ENCODE data around the gene PRKACB. TPM values are rescaled to one million over a fixed set of nuclear protein-coding genes. Genes with fewer than 3 reads are reported as not detected.

The PRKACB gene
- total RNA-seq, 1 donor from 2014 or later, result 35.4 TPM

- no peak for DNase-seq (ENCODE audit: extremely low spot score, unreplicated experiment)
- Mint-ChIP-seq H3K27ac (ENCODE audit: unreplicated experiment) (no peak overlapping the region), H3K9me3 (ENCODE audit: unreplicated experiment) (no peaks in the 10 kb centered on the region), H3K4me3 (ENCODE audit: unreplicated experiment) (no peak overlapping the region), H3K4me1 (ENCODE audit: unreplicated experiment) (no peaks in the 10 kb centered on the region), H3K36me3 (ENCODE audit: unreplicated experiment) (no peaks in the 10 kb centered on the region), H3K27me3 (ENCODE audit: unreplicated experiment) (no peaks in the 10 kb centered on the region)
- no peak for TF ChIP-seq CTCF (IDR thresholded peaks at IDR 0.05)
Observed at GRCh38 chr1:84260852-84261518, 116.9 kb downstream of the PRKACB start.

GRCh38 chr1:84264961-84265360 lies 120.9 kb downstream of the PRKACB start:
- Mint-ChIP-seq H3K4me3 (ENCODE audit: unreplicated experiment) (no peak overlapping the region), H3K27ac (ENCODE audit: unreplicated experiment) (no peak overlapping the region), H3K4me1 (ENCODE audit: unreplicated experiment) (peaks cover 2% of the 10 kb centered on the region), H3K27me3 (ENCODE audit: unreplicated experiment) (no peaks in the 10 kb centered on the region), H3K9me3 (ENCODE audit: unreplicated experiment) (no peaks in the 10 kb centered on the region), H3K36me3 (ENCODE audit: unreplicated experiment) (no peaks in the 10 kb centered on the region)
- DNase-seq (ENCODE audit: extremely low spot score, unreplicated experiment), result no peak
- no peak for TF ChIP-seq CTCF (IDR thresholded peaks at IDR 0.05)

GRCh38 chr1:84265867-84266266 lies 121.8 kb downstream of the PRKACB start:
- no peak for TF ChIP-seq CTCF (IDR thresholded peaks at IDR 0.05)
- Mint-ChIP-seq H3K4me1 (ENCODE audit: unreplicated experiment) (peaks cover 2% of the 10 kb centered on the region), H3K9me3 (ENCODE audit: unreplicated experiment) (no peaks in the 10 kb centered on the region), H3K27me3 (ENCODE audit: unreplicated experiment) (no peaks in the 10 kb centered on the region), H3K27ac (ENCODE audit: unreplicated experiment) (no peak overlapping the region), H3K4me3 (ENCODE audit: unreplicated experiment) (no peak overlapping the region), H3K36me3 (ENCODE audit: unreplicated experiment) (no peaks in the 10 kb centered on the region)
- no peak for DNase-seq (ENCODE audit: extremely low spot score, unreplicated experiment)

GRCh38 chr1:84266748-84267147 lies 122.7 kb downstream of the PRKACB start:
- no peak overlapping the region for H3K4me3 Mint-ChIP-seq (ENCODE audit: unreplicated experiment)

GRCh38 chr1:84267476-84267875 lies 123.4 kb downstream of the PRKACB start:
- Mint-ChIP-seq H3K9me3 (ENCODE audit: unreplicated experiment) (no peaks in the 10 kb centered on the region), H3K27me3 (ENCODE audit: unreplicated experiment) (no peaks in the 10 kb centered on the region), H3K27ac (ENCODE audit: unreplicated experiment) (no peak overlapping the region), H3K36me3 (ENCODE audit: unreplicated experiment) (no peaks in the 10 kb centered on the region), H3K4me1 (ENCODE audit: unreplicated experiment) (peaks cover 10% of the 10 kb centered on the region), H3K4me3 (ENCODE audit: unreplicated experiment) (no peak overlapping the region)
- TF ChIP-seq CTCF (IDR thresholded peaks at IDR 0.05), result no peak
- DNase-seq (ENCODE audit: extremely low spot score, unreplicated experiment), result no peak

More at GRCh38 chr1:84266748-84267147, 122.7 kb downstream of the PRKACB start:
- no peaks in the 10 kb centered on the region for H3K27me3 Mint-ChIP-seq (ENCODE audit: unreplicated experiment)
- H3K27ac Mint-ChIP-seq (ENCODE audit: unreplicated experiment), result no peak overlapping the region
- H3K4me1 Mint-ChIP-seq (ENCODE audit: unreplicated experiment), result peaks cover 10% of the 10 kb centered on the region
- H3K36me3 Mint-ChIP-seq (ENCODE audit: unreplicated experiment), result no peaks in the 10 kb centered on the region
- TF ChIP-seq CTCF (IDR thresholded peaks at IDR 0.05), result no peak
- H3K9me3 Mint-ChIP-seq (ENCODE audit: unreplicated experiment), result no peaks in the 10 kb centered on the region
- DNase-seq (ENCODE audit: extremely low spot score, unreplicated experiment), result no peak
